HepG2 (cell line): Measurements from ENCODE around the gene NDUFS1. TPM values are rescaled to one million over a fixed set of nuclear protein-coding genes. Genes with fewer than 3 reads are reported as not detected.

ENCODE experiments used
- AKAP8 ChIP-seq: sonication (generic); formaldehyde crosslinking; IDR thresholded peaks from 2 replicates; pipeline ENCODE4 v1.5.1; 2020; ENCODE audit warnings: mild to moderate bottlenecking, missing genetic modification reagents
- ARID3A ChIP-seq: IDR thresholded peaks from 2 replicates; pipeline ENCODE4 v1.6.1; 2012; ENCODE audit warnings: low read depth, low read length, improper control_type of control experiment
- ATRX ChIP-seq: sonication (generic); formaldehyde crosslinking; IDR thresholded peaks from 2 replicates; pipeline ENCODE4 v1.4.0; 2020; ENCODE audit warnings: missing genetic modification reagents, borderline replicate concordance
- CHCHD3 ChIP-seq: sonication (generic); formaldehyde crosslinking; IDR thresholded peaks from 2 replicates; pipeline ENCODE4 v1.8.0; 2022; ENCODE audit warnings: mild to moderate bottlenecking, missing genetic modification reagents, moderate library complexity
- HNF4G ChIP-seq, 2 experiments: sonication (generic) in 1 of 2; formaldehyde crosslinking in 1 of 2; IDR thresholded peaks; 2 replicates each; pipeline versions ENCODE4 v1.4.0 to v1.6.1; 2011 to 2020; ENCODE audit warnings: borderline replicate concordance in 2 of 2, low read depth in 2 of 2, mild to moderate bottlenecking in 2 of 2, low read length in 1 of 2, missing genetic modification reagents in 1 of 2, moderate library complexity in 1 of 2
- MLLT10 ChIP-seq: sonication (generic); formaldehyde crosslinking; IDR thresholded peaks from 2 replicates; pipeline ENCODE4 v1.4.0; 2020; ENCODE audit warnings: missing genetic modification reagents
- PRPF4 ChIP-seq: fragments of 200-400 bp; formaldehyde crosslinking; IDR thresholded peaks from 2 replicates; pipeline ENCODE4 v1.6.1; 2016; ENCODE audit warnings: low read length, low read depth; ENCODE audit not compliant: poor library complexity, severe bottlenecking
- TAF15 ChIP-seq: fragments of 200-400 bp; formaldehyde crosslinking; IDR thresholded peaks from one replicate; pipeline ENCODE4 v1.6.1; 2018; ENCODE audit warnings: mild to moderate bottlenecking, low read depth, low read length; ENCODE audit not compliant: poor library complexity, severe bottlenecking
- ZNF264 ChIP-seq: sonication (generic); formaldehyde crosslinking; IDR thresholded peaks from 2 replicates; pipeline ENCODE4 v1.4.0; 2020; ENCODE audit warnings: missing genetic modification reagents
- ZNF460 ChIP-seq: sonication (generic); formaldehyde crosslinking; IDR thresholded peaks from 2 replicates; pipeline ENCODE4 v1.5.1; 2020; ENCODE audit warnings: missing genetic modification reagents, mild to moderate bottlenecking, borderline replicate concordance
- ZNF616 ChIP-seq: sonication (generic); formaldehyde crosslinking; IDR thresholded peaks from 2 replicates; pipeline ENCODE4 v1.5.0; 2020; ENCODE audit warnings: low read depth, mild to moderate bottlenecking, missing genetic modification reagents
- polyA plus RNA-seq, 8 experiments: library from polyadenylated mRNA; depleted of rRNA in 3 of 8; stranded (reverse) in 7 of 8; unstranded in 1 of 8; fragments of >200 nt; fragmentation: Illumina TruSeq in 4 of 8; extraction: Trizol in 4 of 8; gene quantifications; 2 replicates each; pipeline versions ENCODE4 v1.2.1 to v1.2.3, GENCODE V29; 2011 to 2016; ENCODE audit warnings: low read depth in 4 of 8, missing spikeins in 1 of 8, mixed read lengths in 1 of 8; ENCODE audit not compliant: insufficient read depth in 1 of 8
- total RNA-seq, 5 experiments: library from RNA; depleted of rRNA; stranded (reverse); fragments of >200 nt; fragmentation: Illumina TruSeq; extraction: Trizol; gene quantifications; 2 replicates each; pipeline ENCODE4 v1.2.3, GENCODE V29; 2016; ENCODE audit warnings: low read depth in 1 of 5

Gene NDUFS1
- total and polyA plus RNA-seq, 2 of the 13 experiments (the other 11 are each of a cell fraction or from before 2014, with no cell fraction given) = 139 to 242 TPM

GRCh38 chr2:206160125-206160806 is 1.0 kb upstream of the NDUFS1 start (continued):
- no peak for TF ChIP-seq ARID3A
- no peak for TF ChIP-seq AKAP8
- no peak for TF ChIP-seq HNF4G (IDR thresholded peaks at IDR 0.05; ENCODE audit: borderline replicate concordance, low read depth, low read length)
- TF ChIP-seq HNF4G (CRISPR knock-in tag; IDR thresholded peaks at IDR 0.05; ENCODE audit: borderline replicate concordance, low read depth) = no peak
- TF ChIP-seq CHCHD3 (CRISPR knock-in tag) = no peak
- TF ChIP-seq TAF15 = no peak
- no peak for TF ChIP-seq PRPF4
- TF ChIP-seq ZNF460 = no peak
- TF ChIP-seq ATRX (CRISPR knock-in tag) = no peak
- TF ChIP-seq ZNF264 (CRISPR knock-in tag) = no peak
- TF ChIP-seq MLLT10 (CRISPR knock-in tag) = no peak
- TF ChIP-seq ZNF616 = no peak
- TF ChIP-seq, all 625 proteins: peak for 53
